Activated CD8-positive, alpha-beta memory T cell treated with anti-CD3 and anti-CD28 coated beads, Interleukin-2, amount 50 U/mL, for 4 hours (primary cell): ENCODE measurements around the gene ARMH2.
"Not testable (repeated sequence)": the region's sequence is repeated elsewhere in the genome, so short reads cannot be mapped to it uniquely, and the experiment has no call there.

Source experiments
- DNase-seq: peaks from one replicate; pipeline ENCODE4 v3.0.0-alpha.2; 2020

ARMH2 gene

DNA sequence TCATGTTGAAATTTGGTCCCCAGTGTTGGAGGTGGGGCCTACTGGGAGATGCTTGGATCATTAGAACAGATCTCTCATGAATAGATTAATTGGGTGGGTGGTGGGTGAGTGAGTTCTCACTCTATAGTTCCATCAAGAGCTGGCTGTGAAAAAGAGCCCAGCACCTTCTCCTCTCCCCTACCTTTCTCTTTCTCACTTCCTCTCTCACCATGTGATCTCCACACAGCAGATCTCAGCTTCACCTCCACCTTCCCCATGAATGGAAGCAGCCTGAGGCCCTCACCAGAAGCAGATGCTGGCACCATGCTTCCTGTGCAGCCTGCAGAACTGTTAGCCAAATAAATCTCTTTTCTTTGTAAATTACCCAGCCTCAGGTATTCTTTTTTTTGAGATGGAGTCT, 36.9 kb downstream of the ARMH2 start:
- no peak for DNase-seq

DNA sequence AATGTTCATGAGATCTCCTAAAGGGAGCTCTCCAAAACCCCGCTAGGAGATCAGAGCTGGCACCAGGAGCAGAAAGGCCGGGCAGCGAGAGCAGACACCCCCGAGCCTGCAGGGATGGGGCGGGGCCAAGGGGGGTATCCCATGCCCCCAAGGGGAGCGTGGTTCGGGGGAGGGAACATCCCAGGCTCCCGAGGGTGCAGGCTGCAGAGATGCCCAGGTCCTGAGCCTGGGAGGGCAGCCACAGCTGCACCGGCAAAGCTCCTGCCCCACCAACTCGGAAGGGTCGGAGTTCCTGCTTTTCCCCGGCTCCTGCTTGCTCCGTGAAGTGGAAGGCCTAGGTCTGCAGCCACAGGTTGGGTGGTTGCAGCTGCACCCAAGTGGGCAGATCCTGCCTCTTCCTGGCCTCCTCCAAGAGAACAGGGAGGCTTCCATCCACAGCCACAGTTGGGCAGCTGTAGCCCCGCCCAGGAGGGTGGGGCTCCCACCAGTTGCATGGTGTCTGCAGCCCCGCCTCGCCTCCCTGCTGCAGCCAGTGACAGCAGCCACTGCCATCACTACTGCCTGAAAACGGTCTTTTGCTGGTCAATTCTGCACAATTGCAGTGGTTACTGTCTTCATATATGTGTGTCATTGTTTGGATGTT, 37.4 kb downstream of the ARMH2 start:
- DNase-seq = no peak

DNA sequence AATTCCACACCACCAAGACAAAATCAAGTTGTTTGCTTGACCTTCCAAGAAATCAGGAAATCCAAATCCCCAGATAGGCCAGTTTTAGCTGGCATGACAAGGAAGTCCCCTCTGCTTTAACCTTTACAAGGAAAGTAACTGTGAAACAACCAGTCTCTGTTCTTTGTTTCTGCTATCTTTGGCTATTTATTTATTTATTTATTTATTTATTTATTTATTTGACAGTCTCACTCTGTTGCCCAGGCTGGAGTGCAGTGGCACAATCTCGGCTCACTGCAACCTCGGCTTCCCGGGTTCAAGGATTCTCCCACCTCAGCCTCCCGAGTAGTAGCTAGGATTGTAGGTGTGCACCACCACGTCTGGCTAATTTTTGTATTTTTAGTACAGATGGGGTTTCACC, 38.5 kb downstream of the ARMH2 start:
- DNase-seq = no peak

DNA sequence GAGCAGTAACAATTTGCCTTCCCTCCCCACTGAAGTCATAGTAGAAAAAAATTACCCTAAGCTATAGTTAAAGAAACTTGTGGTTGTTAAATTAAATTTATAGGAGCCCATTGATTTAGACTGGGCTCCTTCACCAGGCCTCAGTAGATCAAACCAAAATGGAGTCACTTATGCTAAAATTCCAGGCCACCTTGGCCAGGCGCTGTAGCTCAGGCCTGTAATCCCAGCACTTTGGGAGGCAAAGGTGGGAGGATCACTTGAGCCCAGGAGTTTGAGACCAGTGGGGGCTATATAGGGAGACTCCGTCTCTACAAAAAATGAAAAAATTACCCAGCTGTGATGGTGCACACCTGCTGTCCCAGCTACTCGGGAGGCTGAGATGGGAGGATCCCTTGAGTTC, 39.0 kb downstream of the ARMH2 start:
- DNase-seq = no peak

DNA sequence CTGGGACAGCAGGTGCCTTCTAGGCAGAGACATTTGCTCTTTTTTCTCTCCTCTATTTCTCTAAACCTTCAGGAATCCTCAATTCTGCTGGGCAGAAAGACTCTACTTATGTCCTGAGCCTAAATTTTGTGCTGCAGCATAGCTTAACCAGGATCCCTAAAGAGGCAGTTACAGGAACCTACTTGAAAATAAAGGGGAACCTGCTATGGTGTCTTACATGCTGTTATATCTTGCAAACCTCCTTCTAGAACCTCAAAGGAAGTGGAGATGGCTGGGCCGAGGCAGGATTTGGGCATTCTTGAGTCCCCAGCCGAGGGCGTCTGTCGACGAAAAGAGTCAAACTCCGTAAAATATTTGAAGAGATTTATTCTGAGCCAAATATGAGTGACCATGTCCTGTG, 41.1 kb downstream of the ARMH2 start:
- DNase-seq = no peak

DNA sequence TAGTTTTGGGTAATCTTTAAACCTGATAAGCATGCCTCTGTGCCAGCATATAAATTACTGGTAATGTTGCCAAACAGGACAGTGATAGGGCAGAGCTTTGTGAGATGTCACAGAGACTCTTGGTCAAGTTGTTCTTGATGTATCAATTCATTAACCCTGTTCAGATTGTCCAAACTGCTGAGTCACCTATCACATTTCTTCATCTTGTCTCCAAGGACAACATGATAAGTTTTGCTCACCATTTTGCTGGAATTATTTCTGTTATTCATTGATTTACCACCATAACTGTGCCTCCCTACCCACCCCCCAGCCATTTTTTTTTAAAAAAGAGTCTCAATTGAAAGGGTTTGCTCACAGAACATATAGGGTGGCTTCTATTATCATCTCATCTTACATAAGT, 43.4 kb downstream of the ARMH2 start:
- DNase-seq = no peak

DNA sequence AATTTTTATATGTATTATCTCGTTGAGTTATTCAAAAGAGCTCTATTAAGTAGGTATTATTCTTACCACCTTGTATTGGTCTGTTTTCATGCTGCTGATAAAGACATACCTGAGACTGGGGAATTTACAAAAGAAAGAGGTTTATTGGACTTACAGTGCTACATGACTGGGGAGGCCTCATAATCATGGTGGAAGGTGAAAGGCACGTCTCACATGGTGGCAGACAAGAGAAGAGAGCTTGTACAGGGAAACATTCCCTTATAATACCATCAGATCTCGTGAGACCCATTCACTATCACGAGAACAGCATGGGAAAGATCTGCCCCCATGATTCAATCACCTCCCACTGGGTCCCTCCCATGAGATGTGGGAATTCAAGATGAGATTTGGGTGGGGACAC, 44.3 kb downstream of the ARMH2 start:
- not testable (repeated sequence) for DNase-seq

DNA sequence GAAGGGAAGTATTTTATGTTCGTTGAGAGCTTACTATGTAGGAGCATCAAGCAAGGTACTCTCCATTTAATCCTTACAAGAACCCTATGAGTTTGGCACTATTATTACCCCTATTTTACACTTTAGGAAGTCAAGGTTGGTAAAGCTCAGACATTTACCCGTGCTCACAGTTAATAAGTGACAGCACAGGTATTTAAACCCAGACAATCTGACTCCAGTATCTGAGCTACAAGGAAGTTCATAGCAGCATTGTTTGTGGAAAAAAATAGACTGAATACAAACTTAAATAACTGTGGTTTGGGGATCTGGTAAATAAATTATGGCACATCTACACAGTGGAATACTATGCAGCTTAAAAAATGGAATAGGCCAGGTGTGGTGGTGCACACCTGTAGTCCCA, 45.2 kb downstream of the ARMH2 start:
- DNase-seq = no peak

DNA sequence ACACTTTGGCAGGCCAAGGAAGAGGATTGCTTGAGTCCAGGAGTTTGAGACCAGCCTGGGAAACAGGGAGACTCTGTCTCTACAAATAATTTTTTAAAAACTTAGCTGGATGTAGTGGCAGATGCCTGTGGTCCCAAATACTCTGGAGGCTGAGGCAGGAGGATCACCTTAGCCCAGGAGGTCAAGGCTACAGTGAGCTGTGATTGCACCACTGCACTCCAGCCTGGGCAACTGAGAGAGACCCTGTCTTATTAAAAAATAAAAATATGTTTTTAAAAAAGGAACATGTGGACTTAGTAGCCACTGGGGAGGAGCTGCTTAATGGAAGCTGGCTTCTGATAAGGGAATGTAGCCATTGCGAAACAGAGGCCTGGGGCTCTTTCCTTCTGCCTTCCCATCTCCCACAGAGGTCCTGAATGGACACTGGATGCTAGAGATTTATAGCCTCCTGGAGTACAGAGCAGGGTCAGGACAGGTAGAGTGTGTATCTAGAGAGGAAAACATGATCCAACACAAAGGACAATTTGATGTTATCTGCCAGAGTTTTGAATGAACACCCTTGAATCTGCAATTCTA, 45.7 kb downstream of the ARMH2 start:
- no peak for DNase-seq

DNA sequence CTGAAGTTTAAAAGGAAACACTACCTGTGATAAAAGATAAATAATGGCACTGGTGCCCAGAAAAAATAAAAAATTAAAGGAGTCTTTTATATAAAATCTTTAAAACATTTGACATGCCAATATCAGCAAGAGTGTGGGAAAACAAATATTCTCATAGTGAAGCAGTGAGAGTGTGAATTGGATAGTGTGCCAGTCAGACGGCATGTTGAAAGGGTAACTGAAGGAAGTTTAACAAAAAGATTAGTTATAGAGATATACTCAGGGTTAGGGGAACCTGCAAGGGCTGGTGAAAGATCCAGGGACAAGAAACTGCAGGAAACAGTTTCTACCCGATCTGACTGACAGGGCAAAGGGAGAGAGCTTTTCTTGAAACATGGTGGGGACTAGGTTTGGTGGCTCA, 46.2 kb downstream of the ARMH2 start:
- no peak for DNase-seq

DNA sequence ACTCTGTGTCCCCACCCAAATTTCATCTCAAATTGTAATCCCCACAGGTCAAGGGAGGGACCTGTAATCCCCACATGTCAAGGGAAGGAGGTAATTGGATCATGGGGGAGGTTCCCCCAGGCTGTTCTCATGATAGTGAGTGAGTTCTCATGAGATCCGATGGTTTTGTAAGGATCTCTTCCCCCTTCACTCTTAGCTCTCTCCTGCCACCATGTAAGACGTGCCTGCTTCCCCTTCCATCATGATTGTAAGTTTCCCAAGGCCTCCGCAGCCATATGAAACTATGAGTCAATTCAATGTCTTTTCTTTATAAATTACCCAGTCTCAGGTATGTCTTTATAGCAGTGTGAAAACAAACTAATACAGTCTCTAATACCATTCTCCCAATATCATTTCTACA, 47.8 kb downstream of the ARMH2 start:
- DNase-seq = not testable (repeated sequence)

DNA sequence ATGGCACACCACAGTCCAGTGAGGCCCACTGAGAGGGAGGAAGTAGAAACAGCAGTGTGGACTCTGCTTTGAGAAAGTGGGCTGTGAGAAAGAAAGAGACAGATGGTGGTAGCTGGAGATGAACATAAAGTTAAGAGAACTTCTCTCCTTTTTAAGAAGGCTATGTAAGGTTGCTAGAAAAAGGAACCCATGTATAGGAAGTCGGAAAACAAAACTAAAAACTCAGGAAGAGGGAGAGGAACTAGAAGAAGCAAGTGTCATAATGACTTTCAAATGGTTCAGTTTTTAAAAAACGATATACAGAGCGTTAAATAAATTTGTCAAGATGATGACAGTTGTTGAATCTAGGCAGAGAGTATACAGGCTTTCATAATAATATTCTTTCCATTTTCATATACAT, 49.4 kb downstream of the ARMH2 start:
- no peak for DNase-seq
